A549 (cell line): Measurements from ENCODE around the gene PPP2R5A.

Experiments
- CHD2 ChIP-seq: fragments of 150-350 bp; IDR thresholded peaks from 2 replicates; pipeline ENCODE4 v1.6.1; 2014; ENCODE audit warnings: low read length; ENCODE audit not compliant: partially characterized antibody
- POLR2A ChIP-seq: IDR thresholded peaks from 2 replicates; pipeline ENCODE4 v1.6.1; 2012; ENCODE audit warnings: mild to moderate bottlenecking, low read length
- TP53 ChIP-seq: fragments of 250-450 bp; sonication (Bioruptor Pico); IDR thresholded peaks from 2 replicates; pipeline ENCODE4 v1.5.0; 2021; ENCODE audit warnings: mild to moderate bottlenecking, moderate library complexity
- ZC3H11A ChIP-seq: fragments of 450-650 bp; IDR thresholded peaks from 2 replicates; pipeline ENCODE4 v1.6.1; 2014; ENCODE audit warnings: antibody characterized with exemption, mild to moderate bottlenecking
- ZFP36 ChIP-seq: fragments of 450-650 bp; IDR thresholded peaks from 2 replicates; pipeline ENCODE4 v1.6.1; 2014; ENCODE audit warnings: borderline replicate concordance; ENCODE audit not compliant: partially characterized antibody
- TF ChIP-seq, protein P1 (sequence below): fragments of 450-650 bp; IDR thresholded peaks from 2 replicates; pipeline ENCODE4 v1.6.1; 2014; ENCODE audit warnings: antibody characterized with exemption
- TF ChIP-seq, protein P2 (sequence below): fragments of >200 bp; sonication (Bioruptor Twin); formaldehyde crosslinking; IDR thresholded peaks from 3 replicates; pipeline ENCODE4 v1.5.1; 2016
- TF ChIP-seq, protein P3 (sequence below): IDR thresholded peaks from 2 replicates; pipeline ENCODE4 v1.6.1; 2012
- TF ChIP-seq, protein P4 (sequence below): fragments of 250-450 bp; sonication (Bioruptor Pico); IDR thresholded peaks from 2 replicates; pipeline ENCODE4 v1.5.0; 2021; ENCODE audit warnings: mild to moderate bottlenecking, moderate library complexity, borderline replicate concordance

DNA sequence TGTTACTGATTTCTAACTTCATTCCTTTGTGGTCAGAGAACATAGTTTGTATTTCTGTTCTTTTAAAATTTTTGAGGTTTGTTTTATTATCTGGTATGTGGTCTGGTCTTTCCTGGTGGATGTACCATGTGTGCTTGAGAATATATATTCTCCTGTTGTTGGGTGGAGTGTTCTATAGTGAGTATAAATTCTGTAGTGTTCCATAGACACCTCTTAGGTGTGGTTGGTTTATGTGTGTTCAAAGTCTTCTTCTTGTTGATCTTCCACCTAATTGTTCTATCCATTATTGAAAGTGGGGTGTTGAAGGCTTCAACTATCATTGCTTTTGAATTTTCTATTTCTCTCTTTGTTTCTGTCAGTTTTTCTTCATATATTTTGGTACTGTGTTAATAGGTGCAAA is 20.1 kb downstream of the PPP2R5A start:
- TF ChIP-seq, protein P1, sequence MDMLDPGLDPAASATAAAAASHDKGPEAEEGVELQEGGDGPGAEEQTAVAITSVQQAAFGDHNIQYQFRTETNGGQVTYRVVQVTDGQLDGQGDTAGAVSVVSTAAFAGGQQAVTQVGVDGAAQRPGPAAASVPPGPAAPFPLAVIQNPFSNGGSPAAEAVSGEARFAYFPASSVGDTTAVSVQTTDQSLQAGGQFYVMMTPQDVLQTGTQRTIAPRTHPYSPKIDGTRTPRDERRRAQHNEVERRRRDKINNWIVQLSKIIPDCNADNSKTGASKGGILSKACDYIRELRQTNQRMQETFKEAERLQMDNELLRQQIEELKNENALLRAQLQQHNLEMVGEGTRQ: no peak
- TF ChIP-seq, protein P2, sequence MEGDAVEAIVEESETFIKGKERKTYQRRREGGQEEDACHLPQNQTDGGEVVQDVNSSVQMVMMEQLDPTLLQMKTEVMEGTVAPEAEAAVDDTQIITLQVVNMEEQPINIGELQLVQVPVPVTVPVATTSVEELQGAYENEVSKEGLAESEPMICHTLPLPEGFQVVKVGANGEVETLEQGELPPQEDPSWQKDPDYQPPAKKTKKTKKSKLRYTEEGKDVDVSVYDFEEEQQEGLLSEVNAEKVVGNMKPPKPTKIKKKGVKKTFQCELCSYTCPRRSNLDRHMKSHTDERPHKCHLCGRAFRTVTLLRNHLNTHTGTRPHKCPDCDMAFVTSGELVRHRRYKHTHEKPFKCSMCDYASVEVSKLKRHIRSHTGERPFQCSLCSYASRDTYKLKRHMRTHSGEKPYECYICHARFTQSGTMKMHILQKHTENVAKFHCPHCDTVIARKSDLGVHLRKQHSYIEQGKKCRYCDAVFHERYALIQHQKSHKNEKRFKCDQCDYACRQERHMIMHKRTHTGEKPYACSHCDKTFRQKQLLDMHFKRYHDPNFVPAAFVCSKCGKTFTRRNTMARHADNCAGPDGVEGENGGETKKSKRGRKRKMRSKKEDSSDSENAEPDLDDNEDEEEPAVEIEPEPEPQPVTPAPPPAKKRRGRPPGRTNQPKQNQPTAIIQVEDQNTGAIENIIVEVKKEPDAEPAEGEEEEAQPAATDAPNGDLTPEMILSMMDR: no peak
- TF ChIP-seq, protein P3, sequence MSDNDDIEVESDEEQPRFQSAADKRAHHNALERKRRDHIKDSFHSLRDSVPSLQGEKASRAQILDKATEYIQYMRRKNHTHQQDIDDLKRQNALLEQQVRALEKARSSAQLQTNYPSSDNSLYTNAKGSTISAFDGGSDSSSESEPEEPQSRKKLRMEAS: no peak
- no peak for TF ChIP-seq ZFP36
- no peak for TF ChIP-seq ZC3H11A
- TF ChIP-seq, protein P4, sequence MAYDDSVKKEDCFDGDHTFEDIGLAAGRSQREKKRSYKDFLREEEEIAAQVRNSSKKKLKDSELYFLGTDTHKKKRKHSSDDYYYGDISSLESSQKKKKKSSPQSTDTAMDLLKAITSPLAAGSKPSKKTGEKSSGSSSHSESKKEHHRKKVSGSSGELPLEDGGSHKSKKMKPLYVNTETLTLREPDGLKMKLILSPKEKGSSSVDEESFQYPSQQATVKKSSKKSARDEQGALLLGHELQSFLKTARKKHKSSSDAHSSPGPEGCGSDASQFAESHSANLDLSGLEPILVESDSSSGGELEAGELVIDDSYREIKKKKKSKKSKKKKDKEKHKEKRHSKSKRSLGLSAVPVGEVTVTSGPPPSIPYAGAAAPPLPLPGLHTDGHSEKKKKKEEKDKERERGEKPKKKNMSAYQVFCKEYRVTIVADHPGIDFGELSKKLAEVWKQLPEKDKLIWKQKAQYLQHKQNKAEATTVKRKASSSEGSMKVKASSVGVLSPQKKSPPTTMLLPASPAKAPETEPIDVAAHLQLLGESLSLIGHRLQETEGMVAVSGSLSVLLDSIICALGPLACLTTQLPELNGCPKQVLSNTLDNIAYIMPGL: no peak
- TF ChIP-seq CHD2: no peak
- no peak for TF ChIP-seq POLR2A
- no peak for TF ChIP-seq TP53
